Fibroblast of the aortic adventitia (primary cell): ENCODE results near the gene TRPV6. TPM values are rescaled to one million over a fixed set of nuclear protein-coding genes. Genes with fewer than 3 reads are reported as not detected.

Experiments
- DNase-seq: peaks from one replicate; pipeline ENCODE4 v3.0.0-alpha.2; 2010; ENCODE audit warnings: low read depth
- H3K4me3 ChIP-seq: 2 replicates; pipeline ENCODE4 v1.5.1; 2011; ENCODE audit warnings: low read depth, mild to moderate bottlenecking, control low read depth, low read length, moderate library complexity
- total RNA-seq: library from RNA; depleted of rRNA; stranded (reverse); fragments of >200 nt; gene quantifications from 2 replicates; pipeline ENCODE4 v1.2.3, GENCODE V29; 2012; ENCODE audit warnings: low replicate concordance
- TF ChIP-seq, protein P1 (sequence below): IDR thresholded peaks from 2 replicates; pipeline ENCODE4 v1.5.1; 2011; ENCODE audit warnings: mild to moderate bottlenecking, low read length, control low read depth, inconsistent platforms; ENCODE audit not compliant: insufficient read depth

The TRPV6 gene
- total RNA-seq, 1 donor, result not detected

DNA sequence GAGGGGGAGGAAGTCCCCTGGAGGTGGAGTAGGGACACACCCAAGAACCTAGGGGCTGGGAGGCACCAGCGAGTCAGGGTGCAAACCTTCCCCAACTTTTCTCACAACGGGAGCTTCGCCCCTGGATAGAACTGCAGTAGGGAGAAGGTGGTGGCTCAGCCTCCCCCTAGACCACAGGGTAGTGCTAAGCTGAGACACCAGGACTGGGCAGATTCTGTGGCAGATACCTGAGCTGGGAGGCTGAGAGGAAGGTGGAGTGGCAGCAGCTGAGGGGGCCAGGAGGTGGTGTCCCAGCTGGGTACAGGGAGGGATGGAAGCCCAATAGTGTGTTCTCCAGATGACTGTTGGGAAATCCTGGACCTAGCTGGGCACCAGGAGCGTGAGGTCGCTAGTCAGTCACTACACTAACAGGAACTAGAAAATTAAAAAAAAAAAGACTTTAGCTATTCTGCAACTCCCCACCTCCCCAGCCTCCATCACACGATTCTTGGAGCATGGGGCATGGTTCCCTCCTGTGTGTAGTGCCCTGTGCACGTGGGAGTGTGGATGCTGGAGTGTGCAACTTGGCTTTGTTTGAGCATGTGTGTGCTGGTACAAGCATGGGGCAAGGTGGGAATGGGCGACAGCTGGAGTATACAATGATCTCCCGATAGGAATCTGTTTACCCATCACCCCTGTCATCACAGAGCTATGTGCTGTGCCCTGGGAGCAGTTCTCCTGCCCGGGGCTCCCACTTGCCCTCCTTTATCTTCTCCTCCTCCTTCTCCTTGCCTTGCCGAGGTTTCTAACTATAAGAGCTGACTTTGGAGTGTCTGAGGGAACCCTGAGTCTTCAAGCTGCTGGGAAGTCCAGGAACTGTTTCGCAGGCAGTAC, 8.8 kb upstream of the TRPV6 start:
- H3K4me3 ChIP-seq, result no peak overlapping the region
- DNase-seq, result no peak
- TF ChIP-seq, protein P1, sequence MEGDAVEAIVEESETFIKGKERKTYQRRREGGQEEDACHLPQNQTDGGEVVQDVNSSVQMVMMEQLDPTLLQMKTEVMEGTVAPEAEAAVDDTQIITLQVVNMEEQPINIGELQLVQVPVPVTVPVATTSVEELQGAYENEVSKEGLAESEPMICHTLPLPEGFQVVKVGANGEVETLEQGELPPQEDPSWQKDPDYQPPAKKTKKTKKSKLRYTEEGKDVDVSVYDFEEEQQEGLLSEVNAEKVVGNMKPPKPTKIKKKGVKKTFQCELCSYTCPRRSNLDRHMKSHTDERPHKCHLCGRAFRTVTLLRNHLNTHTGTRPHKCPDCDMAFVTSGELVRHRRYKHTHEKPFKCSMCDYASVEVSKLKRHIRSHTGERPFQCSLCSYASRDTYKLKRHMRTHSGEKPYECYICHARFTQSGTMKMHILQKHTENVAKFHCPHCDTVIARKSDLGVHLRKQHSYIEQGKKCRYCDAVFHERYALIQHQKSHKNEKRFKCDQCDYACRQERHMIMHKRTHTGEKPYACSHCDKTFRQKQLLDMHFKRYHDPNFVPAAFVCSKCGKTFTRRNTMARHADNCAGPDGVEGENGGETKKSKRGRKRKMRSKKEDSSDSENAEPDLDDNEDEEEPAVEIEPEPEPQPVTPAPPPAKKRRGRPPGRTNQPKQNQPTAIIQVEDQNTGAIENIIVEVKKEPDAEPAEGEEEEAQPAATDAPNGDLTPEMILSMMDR, result no peak

DNA sequence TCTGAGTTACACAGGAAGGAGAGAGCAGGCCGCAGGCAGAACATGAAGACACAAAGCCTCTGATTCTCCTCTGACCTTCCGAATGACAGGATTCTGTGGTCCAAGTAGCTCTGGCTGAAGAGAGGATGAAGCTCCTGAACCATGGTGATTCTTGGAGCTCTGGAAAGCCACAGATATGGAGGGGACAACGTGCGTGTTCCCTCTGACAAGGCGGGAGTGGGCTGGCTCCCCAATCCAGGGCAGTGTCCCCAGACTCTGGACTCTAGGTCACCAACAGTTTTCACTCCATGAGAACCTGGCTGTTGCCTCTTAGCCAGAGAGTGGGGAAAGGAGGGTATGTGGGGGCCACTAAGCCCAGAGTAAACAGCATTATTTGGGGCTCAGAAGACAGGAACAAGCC, 7.4 kb upstream of the TRPV6 start:
- no peak for DNase-seq
- no peak overlapping the region for H3K4me3 ChIP-seq
- TF ChIP-seq, protein P1, result no peak

DNA sequence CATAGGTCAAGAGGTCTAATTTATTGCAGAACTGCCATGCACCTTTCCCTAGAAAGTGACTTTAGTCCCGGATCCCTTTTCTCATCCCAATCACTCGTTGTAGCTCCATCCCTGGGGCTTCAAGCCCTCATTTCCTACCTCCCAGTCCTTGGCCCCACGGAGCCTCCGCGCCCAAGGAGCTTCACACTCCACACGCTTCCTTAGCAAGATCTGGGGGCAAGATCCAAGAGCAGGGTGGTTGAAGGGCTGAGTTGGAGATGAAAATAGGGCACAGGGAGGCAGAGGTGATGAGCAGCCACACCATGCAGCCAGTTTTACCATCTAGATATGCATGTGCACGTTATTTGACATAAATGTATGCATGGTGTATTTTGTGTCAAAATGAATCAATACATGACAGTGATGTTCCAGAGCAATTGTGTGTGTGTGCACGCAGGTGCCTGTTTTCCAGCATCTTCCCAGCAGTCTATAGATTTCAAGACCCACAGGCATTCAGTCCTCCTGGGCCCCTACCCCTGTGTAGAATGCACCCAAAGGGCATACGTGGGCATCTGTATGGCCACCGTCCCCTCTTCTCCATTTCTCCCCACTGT, 6.0 kb upstream of the TRPV6 start:
- TF ChIP-seq, protein P1, result no peak
- DNase-seq, result no peak
- no peak overlapping the region for H3K4me3 ChIP-seq

GRCh38 chr7:142890874-142891485, 5.4 kb upstream of the TRPV6 start:
- DNase-seq, result no peak
- TF ChIP-seq, protein P1, result no peak
- no peak overlapping the region for H3K4me3 ChIP-seq

DNA sequence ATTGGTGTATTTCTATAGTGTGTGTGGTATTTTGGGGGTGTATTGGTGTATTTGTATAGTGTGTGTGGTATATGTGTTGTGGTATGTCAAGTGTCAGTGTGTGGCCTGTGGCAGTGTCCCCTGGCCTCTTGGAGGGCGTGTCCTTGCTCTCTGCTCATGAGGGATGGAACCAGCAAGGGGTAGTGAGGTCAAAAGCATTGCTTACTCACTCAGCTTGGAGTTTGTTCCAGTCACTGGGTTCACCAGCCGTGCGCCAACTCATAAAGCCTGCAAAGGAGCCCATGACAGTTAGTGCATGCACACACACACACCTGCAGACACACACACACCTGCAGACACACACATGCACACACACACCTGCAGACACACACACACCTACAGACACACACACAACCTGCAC, 4.3 kb upstream of the TRPV6 start:
- DNase-seq, result no peak
- TF ChIP-seq, protein P1, result no peak
- H3K4me3 ChIP-seq, result no peak overlapping the region

DNA sequence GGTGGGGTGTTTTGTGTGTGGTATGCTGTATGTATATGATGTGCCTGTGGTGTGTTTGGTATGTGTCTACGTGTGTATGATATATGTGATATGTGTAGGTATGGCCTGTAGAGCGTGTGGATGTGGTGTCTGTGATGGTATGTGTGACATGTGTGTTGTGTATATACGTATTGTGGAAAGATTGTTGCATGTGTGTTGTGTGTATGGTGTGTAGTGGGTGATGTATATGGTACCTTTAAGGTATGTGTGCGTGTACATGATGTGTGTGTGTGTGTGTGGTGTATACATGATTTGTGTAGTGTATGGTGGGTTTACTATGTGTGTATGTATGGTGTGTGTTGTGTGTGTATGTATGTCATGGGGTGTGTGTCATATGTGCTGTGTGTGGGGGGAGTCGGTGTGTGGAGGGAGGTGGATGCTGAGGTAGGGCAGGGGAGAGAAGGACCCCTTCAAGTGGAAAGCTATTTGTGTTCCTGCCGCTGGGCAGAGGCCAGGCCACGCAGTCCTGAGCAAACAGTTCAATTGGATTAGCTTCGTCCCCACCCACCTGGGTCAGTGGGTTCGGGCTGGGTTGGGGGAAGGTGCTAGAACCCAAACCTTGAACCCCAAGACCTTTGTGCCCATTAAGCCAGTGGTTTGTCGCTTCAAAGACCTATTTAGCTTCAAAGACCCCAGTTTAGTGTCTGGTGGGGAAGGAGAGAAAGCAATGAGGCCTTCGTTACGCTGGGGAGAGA, 1.9 kb upstream of the TRPV6 start:
- no peak for DNase-seq
- no peak overlapping the region for H3K4me3 ChIP-seq
- TF ChIP-seq, protein P1, result no peak
